NCI-H2196 (cell line): ENCODE results near the gene MYH2.
"Not testable (repeated sequence)": the region's sequence is repeated elsewhere in the genome, so short reads cannot be mapped to it uniquely, and the experiment has no call there.

Source experiments
- DNase-seq: peaks from one replicate; lab custom pipeline; 2025; ENCODE audit not compliant: unreplicated experiment; lab: John Stamatoyannopoulos, UW

The MYH2 gene

GRCh38 chr17:10549096-10549842, at the start of gene MYH2:
MYH2 (minus strand) TSS chr17:10549658; CDS start chr17:10547920, 1,738 bp downstream.
- DNase-seq = no peak

GRCh38 chr17:10598621-10599020, 49.2 kb upstream of the MYH2 start:
- no peak for DNase-seq

- no peak for DNase-seq
These were observed 40.2 kb upstream of the MYH2 start for GRCh38 chr17:10589553-10590145.

- DNase-seq = no peak
These were observed 36.1 kb upstream of the MYH2 start for GRCh38 chr17:10585529-10585928.

- no peak for DNase-seq
These were observed 34.4 kb upstream of the MYH2 start for GRCh38 chr17:10583834-10584233.

- no peak for DNase-seq
These were observed 29.8 kb upstream of the MYH2 start for GRCh38 chr17:10579270-10579669.

GRCh38 chr17:10574324-10574723, 24.9 kb upstream of the MYH2 start:
- DNase-seq = no peak

- DNase-seq = no peak
These were observed 14.7 kb upstream of the MYH2 start for GRCh38 chr17:10563991-10564660.

GRCh38 chr17:10558049-10558448, 8.6 kb upstream of the MYH2 start:
- no peak for DNase-seq

GRCh38 chr17:10557422-10557821, 8.0 kb upstream of the MYH2 start:
- no peak for DNase-seq

GRCh38 chr17:10556301-10557005, 7.0 kb upstream of the MYH2 start:
- DNase-seq = no peak

GRCh38 chr17:10550014-10550413, 556 bp upstream of the MYH2 start:
- no peak for DNase-seq

- no peak for DNase-seq
These were observed 2.1 kb downstream of the MYH2 start for GRCh38 chr17:10547351-10547750.

GRCh38 chr17:10543486-10543885, 6.0 kb downstream of the MYH2 start:
- DNase-seq = not testable (repeated sequence)

GRCh38 chr17:10541179-10541578, 8.3 kb downstream of the MYH2 start:
- not testable (repeated sequence) for DNase-seq

- DNase-seq = no peak
These were observed 17.4 kb downstream of the MYH2 start for GRCh38 chr17:10532026-10532425.

GRCh38 chr17:10527419-10527818, 22.0 kb downstream of the MYH2 start:
- DNase-seq = no peak

- DNase-seq = no peak
These were observed 22.9 kb downstream of the MYH2 start for GRCh38 chr17:10526517-10526916.

GRCh38 chr17:10523064-10523463, 26.4 kb downstream of the MYH2 start:
- no peak for DNase-seq

GRCh38 chr17:10521949-10522348, 27.5 kb downstream of the MYH2 start:
- DNase-seq = no peak

GRCh38 chr17:10518271-10519037, 31.0 kb downstream of the MYH2 start, which contains the start of gene MYH1:
MYH1 (minus strand) TSS chr17:10518542; CDS start chr17:10516642, 1,900 bp downstream.
- no peak for DNase-seq
